CD1c-positive myeloid dendritic cell (primary cell): ENCODE data around the gene CACNA1C.
A peak's percentile ranks its signal among the peaks of the same experiment; 100 is the strongest.

ENCODE experiments used
- DNase-seq: peaks from one replicate; pipeline ENCODE4 v3.0.0-alpha.2; 2016; ENCODE audit errors: extremely low spot score

Gene CACNA1C

DNA sequence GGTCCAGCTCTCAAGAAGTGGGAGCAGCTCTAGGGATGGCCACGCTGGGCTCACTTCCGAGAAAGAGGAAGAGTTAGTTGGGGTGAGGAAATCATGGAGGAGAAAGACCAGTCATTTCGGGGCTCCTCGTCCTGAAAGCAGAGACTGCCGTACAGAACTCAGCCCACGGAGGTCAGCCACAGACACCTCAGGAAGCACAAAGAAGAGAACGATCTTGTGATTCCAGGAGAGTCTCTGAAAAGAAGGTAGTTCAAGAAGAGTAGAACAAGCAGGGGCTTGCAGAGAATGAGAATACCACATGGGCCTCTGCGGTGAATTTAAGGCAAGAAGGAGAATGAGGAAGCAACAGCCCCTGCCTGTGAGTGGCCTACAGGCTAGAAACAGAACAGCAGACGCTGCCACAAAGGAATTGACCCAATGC is 311.9 kb downstream of the CACNA1C start:
- peak; percentile 84 for DNase-seq

DNA sequence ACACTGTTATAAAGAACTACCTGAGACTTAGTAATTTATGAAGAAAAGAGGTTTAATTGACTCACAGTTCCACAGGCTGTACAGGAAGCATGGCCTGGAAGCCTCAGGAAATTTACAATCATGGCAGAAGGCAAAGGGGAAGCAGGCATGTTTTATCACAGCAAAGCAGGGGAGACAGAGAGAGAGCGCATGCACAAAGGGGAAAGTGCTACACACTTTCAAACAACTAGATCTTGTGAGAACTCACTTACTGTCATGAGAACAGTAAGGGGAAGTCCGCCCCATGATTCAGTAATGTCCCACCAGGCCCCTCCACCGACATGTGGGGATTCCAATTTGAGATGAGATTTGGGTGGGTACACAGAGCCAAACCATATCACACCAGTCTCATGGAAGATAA is 313.9 kb downstream of the CACNA1C start:
- no peak for DNase-seq

DNA sequence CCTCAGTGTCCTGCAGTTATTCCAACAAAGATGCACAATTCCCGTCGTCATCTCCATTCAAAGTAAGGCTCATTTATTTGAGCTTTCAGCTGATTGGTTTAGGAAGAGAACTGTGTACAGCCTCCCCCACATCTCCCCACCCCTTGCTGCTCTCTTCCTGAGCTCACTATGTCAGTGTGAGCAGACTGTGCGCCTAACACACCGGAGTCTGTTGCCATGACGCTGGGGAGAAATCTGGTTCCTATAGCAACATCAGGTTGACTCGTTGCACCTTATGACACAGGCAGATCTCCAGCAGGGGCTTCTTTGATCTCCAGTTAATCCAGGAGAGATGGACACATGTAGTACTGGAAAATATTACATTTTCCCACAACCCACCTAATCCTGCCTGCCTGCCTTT is 319.4 kb downstream of the CACNA1C start:
- no peak for DNase-seq

DNA sequence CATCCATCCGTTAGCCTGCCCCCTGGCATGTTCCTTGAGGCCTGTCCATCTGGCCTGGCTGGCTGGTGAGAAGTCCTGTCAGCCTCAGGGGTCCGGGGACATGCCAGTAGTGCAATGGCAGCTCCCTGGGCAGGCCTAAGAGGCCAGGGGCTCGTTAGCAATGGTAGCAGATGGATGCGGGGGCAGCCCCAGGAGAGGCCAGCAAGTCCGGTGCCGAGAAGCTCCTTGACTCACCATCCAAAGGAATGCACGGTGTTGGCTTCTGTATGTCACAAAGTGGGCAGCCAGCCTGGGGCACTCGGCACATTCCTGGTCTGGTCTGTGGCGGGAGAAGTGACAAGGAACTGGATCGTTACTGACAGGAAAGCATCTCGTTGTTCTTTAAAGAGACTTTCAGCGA is 319.9 kb downstream of the CACNA1C start:
- no peak for DNase-seq

DNA sequence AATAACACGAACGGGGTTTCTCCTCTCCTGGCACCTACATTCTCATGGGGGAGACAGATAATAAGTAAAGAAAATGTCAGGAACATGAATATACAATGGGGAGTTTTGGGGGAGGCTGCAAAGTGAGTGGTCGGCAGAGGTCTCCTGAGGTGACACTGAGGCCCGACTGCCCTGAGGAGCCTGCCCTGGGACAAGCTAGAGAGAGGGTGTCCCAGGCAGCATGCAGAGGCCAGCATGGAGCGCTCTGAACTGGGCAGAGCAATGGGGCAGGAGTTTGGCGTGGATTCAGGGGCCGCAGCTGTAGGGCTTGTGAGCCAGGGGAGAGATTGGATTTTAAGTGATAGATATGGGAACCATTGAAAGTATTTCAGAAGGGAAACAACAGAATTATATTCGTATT is 320.5 kb downstream of the CACNA1C start:
- no peak for DNase-seq

DNA sequence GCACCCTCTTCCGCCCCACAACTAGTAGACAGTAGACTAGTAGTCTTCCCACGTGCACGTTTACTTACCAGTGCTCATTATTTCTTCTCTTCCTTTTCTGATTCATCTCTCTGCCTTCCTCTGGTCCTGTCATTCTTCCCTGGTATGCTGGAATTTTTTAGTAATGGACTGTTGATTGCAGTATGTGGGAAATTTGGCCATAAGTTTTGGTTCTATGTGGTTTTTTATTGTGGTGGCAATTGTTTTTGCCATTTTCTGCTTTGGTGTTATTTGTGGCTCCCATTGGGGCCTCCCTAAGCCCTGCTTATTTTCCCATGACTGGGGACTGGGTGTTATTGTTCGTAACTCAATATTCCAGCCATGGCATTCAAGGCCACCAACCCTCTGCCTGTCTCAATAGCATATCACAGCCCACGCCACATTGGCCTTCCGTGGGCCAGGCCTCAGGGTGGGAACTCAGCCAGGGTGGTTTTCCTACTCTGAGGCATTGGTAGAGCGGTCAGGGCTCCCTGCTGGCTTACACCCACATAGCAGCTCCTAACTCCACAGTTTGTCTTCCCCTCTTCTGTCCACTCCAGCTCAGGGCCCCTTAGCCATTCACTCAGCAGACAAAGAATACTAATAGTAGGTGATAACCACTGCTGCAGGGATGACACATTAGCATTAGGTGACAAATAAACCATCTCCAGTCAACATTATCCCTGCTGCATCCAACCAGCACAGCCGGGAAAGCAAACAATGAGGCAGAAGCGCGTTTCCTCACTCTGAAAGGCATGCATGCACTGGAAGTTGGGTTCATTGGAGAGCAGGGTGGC is 321.5 kb downstream of the CACNA1C start:
- no peak for DNase-seq

DNA sequence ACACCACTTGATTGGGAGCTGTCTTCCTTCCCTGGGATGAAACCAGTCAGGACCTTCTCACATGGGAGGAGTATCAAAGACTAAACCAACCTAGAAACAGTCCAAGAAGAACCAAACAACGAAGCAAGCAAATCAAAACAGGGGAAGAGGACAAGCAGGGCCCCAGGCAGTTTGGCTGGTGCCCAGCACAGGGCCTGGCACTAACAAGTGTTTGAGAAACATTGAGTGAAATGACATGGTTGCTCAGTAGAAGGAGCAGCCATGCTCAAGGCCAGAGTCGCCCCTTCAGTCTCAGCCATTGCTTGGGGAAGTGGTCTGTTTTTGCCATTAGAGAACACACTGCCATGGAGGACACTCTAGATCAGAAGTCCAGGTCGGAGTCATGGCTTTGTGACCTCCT is 323.1 kb downstream of the CACNA1C start:
- DNase-seq, result no peak

DNA sequence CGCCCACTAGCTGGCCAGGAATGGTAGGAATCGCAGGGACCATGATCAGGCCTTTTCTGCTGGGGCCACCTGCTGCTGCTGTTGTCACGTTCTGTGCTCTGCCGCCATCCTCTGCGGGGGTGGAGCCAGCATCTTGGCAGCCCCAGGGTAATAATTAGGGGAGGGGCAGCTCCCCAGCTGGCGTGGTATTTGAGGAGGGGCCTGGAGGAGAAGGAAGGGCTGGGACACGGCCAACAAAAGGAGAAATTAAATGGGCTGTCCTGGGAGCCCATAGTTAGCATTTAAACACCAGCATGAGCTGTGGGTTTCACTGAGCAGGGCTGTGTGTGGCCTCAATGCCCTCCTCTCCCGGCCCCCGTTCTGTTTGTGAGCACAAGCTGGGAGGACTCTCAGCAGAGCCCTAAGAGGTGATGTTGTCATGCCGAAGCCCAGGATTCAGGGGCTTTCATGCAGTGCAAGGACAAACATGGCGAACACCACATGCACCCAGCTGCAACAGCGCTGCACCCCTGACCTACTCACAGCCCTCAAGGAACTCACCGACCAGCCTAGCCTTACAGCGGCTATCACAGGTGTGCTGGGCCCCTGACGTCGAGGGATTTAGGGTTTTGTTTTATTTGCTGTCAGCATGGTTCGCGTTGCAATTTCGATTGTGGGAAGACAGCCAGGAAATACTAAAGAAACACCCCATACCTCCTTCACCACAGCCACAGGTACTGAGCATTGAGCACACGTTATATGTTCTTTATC is 324.3 kb downstream of the CACNA1C start:
- DNase-seq, result no peak

DNA sequence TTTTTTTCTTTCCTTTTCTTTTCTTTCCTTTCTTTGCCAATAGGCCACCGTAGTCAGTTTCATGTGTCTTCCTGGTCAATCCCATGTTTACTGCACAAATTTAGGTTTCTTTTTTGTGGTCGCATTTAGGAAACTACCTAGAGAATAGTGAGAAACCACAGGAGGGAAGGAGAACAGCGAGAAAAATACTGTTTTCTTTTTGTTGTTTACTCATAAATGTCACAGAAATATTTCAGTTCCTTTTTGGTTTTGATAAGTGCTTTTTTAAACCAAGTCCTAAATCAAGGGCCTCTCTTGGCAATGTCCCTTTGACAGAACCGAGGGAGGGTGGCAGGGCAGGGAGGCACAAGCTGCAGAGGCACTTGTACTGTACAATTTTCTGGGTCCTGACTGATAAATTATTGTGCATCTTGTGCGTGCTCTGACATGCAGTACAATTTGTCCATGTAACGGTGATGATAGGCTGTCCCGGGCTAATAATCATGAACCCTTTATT is 326.1 kb downstream of the CACNA1C start:
- DNase-seq, result peak; percentile 15

DNA sequence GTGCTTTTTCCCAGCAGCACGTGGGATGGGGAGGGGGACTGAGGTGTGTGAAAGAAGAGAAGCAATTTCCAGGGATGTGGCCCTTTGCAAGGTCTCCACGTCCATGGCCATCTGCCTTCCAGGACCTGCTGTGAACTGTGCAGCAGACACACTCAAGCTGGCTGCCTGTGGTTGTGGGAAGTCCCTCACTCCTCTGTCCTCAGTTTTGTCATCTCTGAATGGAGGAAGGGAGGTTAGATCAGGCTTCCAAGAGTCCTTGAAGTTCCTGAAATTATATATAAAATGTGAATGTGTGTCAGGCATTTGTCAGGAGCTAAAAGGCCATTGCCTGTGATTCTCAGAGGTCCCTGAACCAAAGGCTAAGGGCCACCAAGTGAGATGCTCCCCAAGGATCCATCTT is 328.2 kb downstream of the CACNA1C start:
- no peak for DNase-seq

DNA sequence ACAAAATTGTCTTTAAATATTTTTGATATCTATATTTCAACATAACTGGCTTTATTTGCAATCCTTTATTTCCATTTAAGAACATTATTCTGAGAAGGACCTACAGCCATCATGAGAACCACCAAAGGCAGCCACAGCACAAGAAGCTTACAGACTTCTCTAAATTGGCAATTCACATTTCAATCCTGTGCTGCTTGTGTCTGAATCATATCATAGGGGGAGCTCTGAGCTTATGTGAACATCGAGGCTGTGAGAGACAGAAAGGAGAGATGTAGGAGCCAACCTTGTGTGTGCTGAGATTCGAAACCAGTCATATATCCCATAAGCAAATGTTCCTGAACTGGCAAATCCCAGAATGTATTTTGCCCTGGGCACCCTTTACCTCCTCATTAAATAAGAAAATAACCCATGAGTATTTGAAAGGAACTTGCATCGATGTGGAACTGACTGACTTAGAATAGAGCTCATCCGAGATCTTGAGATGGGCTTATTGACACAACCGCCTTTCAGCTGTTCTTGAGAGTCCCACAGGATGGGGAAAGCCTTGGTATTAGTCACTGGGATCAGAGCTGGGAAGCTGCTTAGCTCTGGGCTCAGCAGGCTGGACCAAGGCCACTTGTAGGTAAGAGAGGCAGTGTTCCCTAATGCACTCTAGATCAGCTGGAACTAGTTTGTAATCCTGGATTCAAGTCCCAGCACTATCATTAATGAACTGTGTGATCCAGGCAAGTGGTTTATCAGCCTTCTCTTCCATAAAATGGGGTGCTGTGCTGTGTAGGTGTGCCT is 329.8 kb downstream of the CACNA1C start:
- no peak for DNase-seq

DNA sequence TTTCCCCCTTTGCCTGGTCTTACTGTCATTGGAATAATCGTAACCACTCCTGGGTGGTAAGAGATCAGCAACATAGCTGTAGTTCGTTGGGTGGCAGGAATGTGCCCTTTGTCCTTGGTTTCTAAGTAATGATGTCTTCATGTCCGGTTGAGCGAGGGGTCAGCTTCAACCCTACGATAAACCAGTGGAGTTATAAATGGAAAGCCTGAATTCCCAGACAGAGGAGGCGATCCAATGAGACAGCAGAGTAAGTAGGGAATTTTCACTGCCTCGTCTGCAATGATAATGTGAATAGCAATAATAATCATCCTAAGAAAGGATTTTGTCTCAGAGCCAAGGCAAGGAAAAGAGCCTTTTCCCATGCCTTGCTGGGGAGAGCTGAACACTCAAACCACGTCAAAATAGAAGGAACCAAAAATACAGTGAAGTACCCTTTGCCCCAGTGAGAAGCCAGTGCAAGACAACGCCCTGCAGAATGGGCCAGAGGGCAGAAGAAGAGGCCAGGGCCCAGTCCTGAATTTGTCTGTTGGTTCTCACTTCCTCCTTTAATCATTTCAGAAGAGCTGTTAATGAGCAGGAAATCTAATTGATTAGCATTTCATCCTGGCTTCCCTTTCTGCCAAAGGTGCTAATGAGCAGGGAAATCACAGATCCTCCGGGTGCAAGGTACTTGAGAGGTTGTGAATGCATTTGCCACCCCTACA is 330.7 kb downstream of the CACNA1C start:
- peak; percentile 62 for DNase-seq

DNA sequence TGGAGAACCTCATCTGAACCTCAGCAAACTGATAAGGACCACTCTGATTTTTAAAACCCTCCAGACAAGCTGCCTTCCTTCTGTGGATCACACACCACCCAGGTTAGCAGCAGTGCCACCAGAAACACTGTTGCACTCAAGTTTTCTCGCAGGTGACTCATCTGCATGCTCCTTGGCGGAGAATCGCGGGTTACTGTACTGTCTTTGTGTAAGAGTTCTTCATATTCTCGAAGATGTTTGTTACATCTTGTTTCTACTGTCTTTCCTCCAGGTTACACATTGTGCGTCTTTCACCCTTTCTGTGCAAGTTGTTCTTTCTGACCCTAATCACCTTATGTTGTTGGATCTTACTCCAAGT is 331.2 kb downstream of the CACNA1C start:
- DNase-seq, result no peak

DNA sequence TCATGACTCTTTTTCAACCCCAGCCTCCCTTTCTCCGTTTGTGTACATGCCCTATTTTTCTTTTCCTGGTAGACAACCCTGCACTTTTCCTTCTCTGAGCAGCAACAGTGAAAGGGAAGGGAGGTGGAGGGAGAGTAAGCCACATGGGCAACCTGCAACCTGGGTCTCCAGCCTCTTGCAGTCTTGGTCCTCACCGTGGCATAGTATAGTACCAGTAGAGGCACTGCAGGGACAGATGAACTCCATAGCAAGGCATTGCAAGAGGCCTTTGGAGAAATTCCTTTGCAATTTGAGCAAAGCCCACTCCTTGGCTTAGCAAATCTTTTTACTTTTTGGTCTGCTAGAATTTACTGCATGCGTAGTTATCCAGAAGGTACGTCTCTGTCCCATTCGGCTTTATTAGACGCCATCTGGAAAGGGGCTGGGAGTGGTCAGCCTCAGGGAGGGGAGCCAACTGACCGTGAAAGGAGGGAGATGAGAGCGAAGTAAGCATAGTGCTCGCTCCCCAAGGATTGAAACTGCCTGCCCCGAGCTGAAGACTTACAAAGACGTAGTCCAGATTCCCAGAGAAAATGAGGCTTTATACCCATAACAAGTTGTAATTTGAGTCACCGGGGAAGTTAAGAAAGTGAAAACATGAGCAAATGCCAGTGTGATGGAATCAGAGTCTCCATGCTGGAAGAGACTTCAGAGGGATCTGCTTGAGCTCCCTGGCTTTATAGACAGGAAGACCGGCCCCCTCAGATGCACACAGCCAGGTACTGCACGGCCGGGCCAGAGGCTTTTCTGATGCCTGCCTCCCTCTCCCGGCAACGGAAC is 332.0 kb downstream of the CACNA1C start:
- DNase-seq, result no peak

DNA sequence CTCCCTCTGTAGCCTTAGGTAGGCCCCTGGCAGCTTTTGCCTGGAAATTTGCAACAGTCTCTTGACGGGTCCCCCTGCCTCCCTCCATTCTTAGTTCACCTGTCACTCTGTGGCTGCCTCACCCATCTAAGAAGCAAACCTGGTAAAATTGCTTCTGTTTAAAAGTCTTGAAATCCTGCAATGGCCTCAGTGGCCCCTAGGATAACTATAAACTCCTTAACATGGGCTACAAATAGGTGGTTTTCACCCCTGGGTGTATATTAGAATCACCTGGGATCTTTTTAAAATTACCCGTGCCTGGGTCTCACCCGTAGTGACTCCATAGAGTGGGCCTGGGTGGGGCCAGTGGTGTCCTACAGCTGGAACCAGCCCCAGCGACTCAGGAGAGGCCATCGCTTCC is 332.7 kb downstream of the CACNA1C start:
- no peak for DNase-seq

DNA sequence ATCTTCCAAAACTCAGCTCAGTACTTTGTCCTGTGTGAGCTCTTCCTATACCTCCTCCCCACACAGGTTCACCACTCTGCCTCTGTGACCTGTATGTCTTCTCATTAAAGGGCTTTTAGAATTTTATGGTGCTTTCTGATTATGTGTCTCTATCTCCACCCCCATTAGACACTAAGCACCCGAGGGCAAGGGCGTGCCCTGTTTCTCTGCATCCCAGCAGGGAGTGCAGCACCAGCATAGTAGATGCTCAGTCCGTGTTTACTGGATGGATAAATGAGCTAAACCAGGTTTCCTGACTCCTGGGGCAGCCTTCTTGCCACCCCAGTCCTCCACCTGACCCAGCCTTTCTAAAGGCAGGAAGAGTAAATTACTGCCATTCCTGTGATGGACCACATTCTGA is 333.8 kb downstream of the CACNA1C start:
- DNase-seq, result no peak

DNA sequence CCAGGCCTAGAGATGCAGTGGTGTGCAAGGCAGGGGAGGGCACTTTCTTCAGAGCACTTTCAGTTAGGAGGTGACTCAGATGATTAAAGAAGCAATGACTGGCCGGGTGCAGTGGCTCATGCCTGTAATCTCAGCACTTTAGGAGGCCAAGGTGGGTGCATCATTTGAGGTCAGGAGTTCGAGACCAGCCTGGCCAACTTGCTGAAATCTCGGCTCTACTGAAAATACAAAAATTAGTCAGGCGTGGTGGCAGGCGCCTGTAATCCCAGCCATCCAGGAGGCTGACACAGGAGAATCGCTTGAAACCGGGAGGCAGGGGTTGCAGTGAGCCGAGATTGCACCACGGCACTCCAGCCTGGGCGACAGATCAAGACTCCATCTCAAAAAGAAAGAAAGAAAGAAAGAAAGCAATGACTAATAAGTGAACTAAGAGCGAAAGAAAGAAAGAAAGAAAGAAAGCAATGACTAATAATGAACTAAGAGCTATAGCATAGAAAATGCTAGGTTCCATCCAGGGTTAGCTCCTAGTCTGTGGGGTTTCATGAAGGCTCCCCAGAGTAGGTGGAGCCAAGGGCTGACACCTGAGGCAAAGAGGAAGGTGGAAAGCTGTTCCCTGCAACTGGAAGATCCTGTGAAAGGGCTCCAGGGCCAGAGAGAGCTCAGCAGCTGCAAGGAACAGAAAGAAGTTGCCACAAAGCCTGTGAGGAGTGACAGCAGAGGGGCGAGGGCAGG is 334.5 kb downstream of the CACNA1C start:
- no peak for DNase-seq

DNA sequence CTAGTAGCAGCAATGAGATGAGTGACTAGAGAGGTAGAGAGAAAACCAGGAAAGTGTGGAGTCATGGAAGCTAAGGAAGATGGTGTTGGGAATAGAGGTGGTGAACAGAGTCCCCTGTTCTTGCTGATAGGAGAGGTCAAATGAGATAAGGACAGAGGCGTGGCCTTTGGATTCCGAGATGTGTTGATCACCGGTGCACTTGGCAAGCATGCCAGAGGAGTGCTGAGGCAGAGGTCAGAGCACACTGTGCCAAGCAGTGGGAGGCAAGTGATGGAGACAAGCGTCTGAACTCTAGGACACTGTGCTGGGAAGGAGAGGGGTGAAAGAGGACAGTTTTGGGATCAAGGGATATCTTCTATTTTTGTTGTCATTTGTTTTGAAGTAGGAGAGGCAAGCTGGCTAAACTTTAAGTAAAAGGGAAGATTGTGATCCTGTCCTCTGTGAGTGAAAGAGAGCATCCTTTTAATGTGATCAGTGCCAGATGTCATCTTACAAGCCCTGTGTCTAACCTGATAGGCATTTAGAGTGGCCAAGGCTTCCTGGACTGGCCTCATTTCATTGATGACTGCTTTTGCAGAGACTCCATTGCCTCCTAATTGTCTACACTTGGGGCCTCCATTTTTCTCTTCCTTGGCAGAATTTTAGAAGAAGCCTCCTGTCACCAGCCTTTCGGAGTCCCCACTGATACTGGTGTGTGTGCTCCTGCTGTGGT is 336.4 kb downstream of the CACNA1C start:
- no peak for DNase-seq

DNA sequence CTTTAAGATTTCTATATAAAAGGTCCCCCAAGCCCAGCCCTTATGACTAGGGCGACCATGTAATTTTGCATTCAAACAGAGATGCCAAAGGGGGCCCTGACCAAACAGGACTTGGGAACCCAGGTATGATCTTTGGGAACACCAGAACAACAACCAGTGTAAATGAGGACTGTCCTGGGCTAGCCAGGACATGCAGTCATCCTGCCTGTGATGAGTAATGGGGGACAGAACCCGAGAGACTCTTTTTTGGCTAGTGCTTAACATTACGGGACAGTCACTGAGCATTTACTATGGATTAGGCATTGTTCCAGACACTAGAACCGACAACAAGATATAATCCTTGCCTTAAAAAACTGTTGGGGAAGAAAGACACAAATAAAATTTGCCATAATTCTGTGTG is 337.3 kb downstream of the CACNA1C start:
- no peak for DNase-seq
